ENCODE measurements around the gene ZNF165.
"Not testable (repeated sequence)": the region's sequence is repeated elsewhere in the genome, so short reads cannot be mapped to it uniquely, and the experiment has no call there.

- TF ChIP-seq GATA2, GATA3 (IDR thresholded peaks at IDR 0.05; ENCODE audit: low read depth, low read length): not testable (repeated sequence)
These were observed at the start of gene ZNF165 for GRCh38 chr6:28080381-28080630.

Data from SH-SY5Y (cell line).